Adrenal gland (tissue), 12 donors: ENCODE results near the gene HSPA1B. TPM values are rescaled to one million over a fixed set of nuclear protein-coding genes. Genes with fewer than 3 reads are reported as not detected.
"Not testable (repeated sequence)": the region's sequence is repeated elsewhere in the genome, so short reads cannot be mapped to it uniquely, and the experiment has no call there.

Experiments
- DNase-seq, 7 donors: peaks; one replicate each; pipeline ENCODE4 v3.0.0-alpha.2; 2019 to 2020
- H3K27ac ChIP-seq, 5 donors: fragments of 200-600 bp; sonication (generic) in 4 of 5; 1 replicate in 3 of 5; 2 replicates in 2 of 5; pipeline versions ENCODE4 v1.5.1 to v1.8.0; 2016 to 2020; ENCODE audit warnings: mild to moderate bottlenecking in 1 of 5
- H3K27me3 ChIP-seq: fragments of 200-600 bp; 2 replicates; pipeline ENCODE4 v1.8.0; 2021
- H3K36me3 ChIP-seq, 2 donors: fragments of 200-600 bp; replicated peaks in 1 of 2; 1 replicate in 1 of 2; 2 replicates in 1 of 2; pipeline versions ENCODE4 v1.5.1 to v1.8.0; 2018 to 2022
- H3K4me1 ChIP-seq, 2 donors: fragments of 200-600 bp; replicated peaks in 1 of 2; 1 replicate in 1 of 2; 2 replicates in 1 of 2; pipeline versions ENCODE4 v1.5.1 to v1.8.0; 2018 to 2021
- H3K4me3 ChIP-seq, 4 donors: fragments of 200-600 bp; sonication (generic) in 3 of 4; one replicate each; pipeline ENCODE4 v1.5.1; 2016 to 2018
- H3K9me3 ChIP-seq, 3 donors: fragments of 200-600 bp; sonication (generic) in 1 of 3; replicated peaks in 1 of 3; 1 replicate in 2 of 3; 2 replicates in 1 of 3; pipeline versions ENCODE4 v1.5.1 to v1.8.0; 2016 to 2021
- CTCF ChIP-seq, 6 experiments: fragments of 450-650 bp in 4 of 6; fragments of 200-600 bp in 2 of 6; sonication (generic) in 1 of 6; IDR thresholded peaks; 1 replicate in 5 of 6; 2 replicates in 1 of 6; pipeline versions ENCODE4 v1.5.1 to v1.8.0; 2016 to 2021; ENCODE audit warnings: antibody characterized with exemption in 6 of 6, mild to moderate bottlenecking in 2 of 6, moderate library complexity in 1 of 6
- POLR2A ChIP-seq, 2 donors: fragments of 450-650 bp; IDR thresholded peaks; one replicate each; pipeline ENCODE4 v1.6.1; 2017; ENCODE audit warnings: antibody characterized with exemption in 2 of 2, mild to moderate bottlenecking in 2 of 2, moderate library complexity in 1 of 2
- WGBS, 4 donors: extraction: QIAGEN DNeasy Blood & Tissue Kit in 2 of 4; methylation state at CpG; one replicate each; pipeline versions ENCODE4 v1.1.5 to v1.1.7; 2013 to 2017; 5-methylcytosine and 5-hydroxymethylcytosine counted together
- intact Hi-C, 2 donors: fragments of 100-400 bp; cut with DNase I; formaldehyde crosslinking; loops; one replicate each; pipeline versions ENCODE4 v1.14.1 to v1.15.0; 2022 to 2023
- polyA plus RNA-seq, 3 donors: library from polyadenylated mRNA; stranded (reverse); fragments of 200-250 nt in 2 of 3; fragments of 350-450 nt in 1 of 3; fragmentation: Illumina TruSeq in 1 of 3; extraction: RNeasy Lipid Tissue Mini Kit (QIAGEN cat#74804) in 1 of 3; gene quantifications; one replicate each; pipeline ENCODE4 v1.2.3, GENCODE V29; 2013 to 2014
- total RNA-seq, 9 donors: library from RNA; depleted of rRNA in 4 of 9; stranded (reverse); fragments of >200 nt in 4 of 9; fragments of 120-200 nt in 1 of 9; fragmentation: NEBNext Ultra II Directional in 1 of 9; extraction: Animal tissue kit (Norgen Biotek cat#: 25700) in 1 of 9; gene quantifications; one replicate each; pipeline versions ENCODE4 v1.1.0 to v1.2.4, GENCODE V29; 2013 to 2023
- donor health status: healthy with polysubstance abuse.
- donor health status: Bipolar disorder and iron deficiency.
- donor health status: DM: yes; HTN: yes; CAD: no.
- donor health status: DM: no; HTN: no; CAD: no.
- donor health status: DM: no; HTN: no; CAD: no.
- donor health status: DM: yes; HTN: yes; CAD: no.

HSPA1B gene
- total and polyA plus RNA-seq, 12 donors = 29.0 to 424 (median 212) TPM

DNA sequence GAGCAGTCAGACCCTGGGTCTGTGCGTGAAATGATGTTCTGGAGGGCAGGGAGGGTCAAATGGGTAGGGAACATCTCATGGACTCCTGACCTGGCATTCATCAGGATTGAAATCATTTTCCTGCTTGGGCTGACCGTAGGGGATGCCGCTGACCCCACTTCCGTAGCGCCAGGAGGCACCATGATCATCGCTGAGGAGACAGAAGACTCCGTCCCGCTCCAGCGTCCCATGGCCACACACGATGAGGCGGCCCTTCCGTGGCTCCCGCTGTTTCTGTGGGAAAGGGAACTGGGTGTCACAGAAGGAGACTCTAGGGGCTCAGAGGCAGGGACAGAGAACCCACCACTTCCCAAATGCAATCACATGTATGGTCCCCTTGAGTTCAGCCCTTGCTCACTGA, 32.8 kb downstream of the HSPA1B start:
- Histone ChIP-seq H3K9me3 (no peaks in the 10 kb centered on the region), H3K27ac (no peak overlapping the region), H3K27me3 (no peaks in the 10 kb centered on the region), H3K4me1 (peaks cover 3 to 21% of the 10 kb centered on the region in 2 donors), H3K36me3 (peaks cover 0 to 43% of the 10 kb centered on the region in 2 donors), H3K4me3 (no peak overlapping the region)
- no peak for DNase-seq
- WGBS, 4 donors = 85 to 100% (median 96%) methylated on average over 1 to 13 of the region's 13 CpGs
- intact Hi-C loops = no loop called here
- no peak for TF ChIP-seq CTCF (IDR thresholded peaks at IDR 0.05)

DNA sequence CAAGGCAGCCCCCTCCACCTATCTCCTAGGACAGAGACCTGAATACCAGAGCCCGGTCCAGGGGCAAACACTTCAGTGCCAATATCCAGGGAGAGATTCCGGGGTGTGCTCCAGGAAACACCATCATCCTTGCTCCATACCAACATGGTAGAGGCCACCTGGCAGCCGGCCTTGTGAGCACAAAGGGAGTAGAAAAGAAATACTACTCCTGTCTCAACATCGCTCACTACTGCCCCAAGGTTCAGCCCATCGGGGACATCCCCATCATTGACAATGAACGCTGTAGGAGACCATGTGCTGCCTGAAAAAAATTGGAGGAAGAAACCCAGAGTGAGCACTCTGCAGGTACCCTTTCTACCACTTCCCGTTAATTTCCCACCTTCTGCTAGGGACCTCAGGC, 33.6 kb downstream of the HSPA1B start:
- Histone ChIP-seq H3K4me1 (peaks cover 3 to 21% of the 10 kb centered on the region in 2 donors), H3K36me3 (peaks cover 0 to 43% of the 10 kb centered on the region in 2 donors), H3K4me3 (no peak overlapping the region), H3K27me3 (no peaks in the 10 kb centered on the region), H3K27ac (no peak overlapping the region), H3K9me3 (no peaks in the 10 kb centered on the region)
- intact Hi-C loops = no loop called here
- no peak for DNase-seq
- TF ChIP-seq CTCF (IDR thresholded peaks at IDR 0.05) (no peak), POLR2A (IDR thresholded peaks at IDR 0.05) (no peak)
- WGBS, 4 donors = 88 to 96% (median 94%) methylated on average over 7 of the region's 7 CpGs

- intact Hi-C loops = no loop called here
- peaks cover 3 to 21% of the 10 kb centered on the region in 2 donors for H3K4me1 ChIP-seq
- 41 to 49% (median 46%) methylated on average over 16 to 17 of the region's 17 CpGs for WGBS, 4 donors
- no peaks in the 10 kb centered on the region for H3K27me3 ChIP-seq
- no peaks in the 10 kb centered on the region for H3K9me3 ChIP-seq
- peaks cover 0 to 39% of the 10 kb centered on the region in 2 donors for H3K36me3 ChIP-seq
- peak overlapping the region in 2 of 5 donors; percentile 71 to 96 for H3K27ac ChIP-seq
- no peak for TF ChIP-seq POLR2A (IDR thresholded peaks at IDR 0.05)
- no peak for TF ChIP-seq CTCF (IDR thresholded peaks at IDR 0.05)
- peak overlapping the region; percentile 64 to 81 (median 74) for H3K4me3 ChIP-seq
- no peak for DNase-seq
Measured at GRCh38 chr6:31861919-31862343, 34.4 kb downstream of the HSPA1B start.

GRCh38 chr6:31862344-31863235, 35.1 kb downstream of the HSPA1B start, which contains the start of gene NEU1:
Gene NEU1, minus strand, starts transcription at chr6:31862821. Its CDS starts 45 bp downstream, at chr6:31862776.
- peak within 1 kb of the TSS; percentile 74 to 96 (median 94) for H3K27ac ChIP-seq
- no peaks in the 10 kb centered on the region for H3K27me3 ChIP-seq
- DNase-seq = peak; percentile 100
- 0 to 1% (median 1%) methylated on average over 36 to 64 of the region's 64 CpGs for WGBS, 4 donors
- peak within 1 kb of the TSS; percentile 64 to 81 (median 74) for H3K4me3 ChIP-seq
- intact Hi-C loops = no loop called here
- TF ChIP-seq CTCF (IDR thresholded peaks at IDR 0.05) (no peak), POLR2A (IDR thresholded peaks at IDR 0.05) (peak; percentile 97 to 99)
- no peaks in the 10 kb centered on the region for H3K9me3 ChIP-seq
- peaks cover 0 to 33% of the 10 kb centered on the region in 2 donors for H3K36me3 ChIP-seq
- H3K4me1 ChIP-seq = peaks cover 3 to 21% of the 10 kb centered on the region in 2 donors

DNA sequence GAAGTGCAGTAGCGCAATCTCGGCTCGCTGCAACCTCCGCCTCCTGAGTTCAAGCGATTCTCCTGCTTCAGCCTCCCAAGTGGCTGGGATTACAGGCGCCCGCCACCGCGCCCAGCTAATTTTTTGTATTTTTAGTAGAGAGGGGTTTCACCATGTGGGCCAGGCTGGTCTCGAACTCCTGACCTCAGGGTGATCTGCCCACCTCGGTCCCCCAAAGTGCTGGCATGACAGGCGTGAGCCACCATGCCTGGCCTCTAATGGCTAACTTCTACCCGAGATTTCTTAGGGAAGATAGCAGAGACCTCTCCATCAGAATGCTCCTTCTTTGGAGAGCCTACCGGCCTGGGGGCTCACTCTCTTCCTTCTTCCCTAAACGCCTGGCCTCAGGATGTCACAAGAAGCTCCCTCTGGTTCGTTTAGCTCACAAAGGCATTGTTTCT, 36.6 kb downstream of the HSPA1B start:
- H3K27ac ChIP-seq = peak overlapping the region; percentile 69 to 96 (median 90)
- peaks cover 0 to 17% of the 10 kb centered on the region in 2 donors for H3K36me3 ChIP-seq
- H3K9me3 ChIP-seq, DNase-seq, intact Hi-C loops, H3K27me3 ChIP-seq: not testable (repeated sequence)
- peaks cover 3 to 21% of the 10 kb centered on the region in 2 donors for H3K4me1 ChIP-seq
- WGBS, 4 donors = 9 to 24% (median 13%) methylated on average over 12 to 16 of the region's 16 CpGs
- H3K4me3 ChIP-seq = peak overlapping the region in 2 of 4 donors; percentile 29 to 55
